ENCODE results near the gene CCDC40. TPM values are rescaled to one million over a fixed set of nuclear protein-coding genes. Genes with fewer than 3 reads are reported as not detected.
"Not testable (repeated sequence)": the region's sequence is repeated elsewhere in the genome, so short reads cannot be mapped to it uniquely, and the experiment has no call there.

CCDC40 gene
- total RNA-seq, 1 experiment from 2014 or later, result 7.5 TPM

- no TSS peak for BruUV-seq (replicated peaks)
- Histone ChIP-seq H3F3A (ENCODE audit: low read length, unreplicated experiment) (no peaks in the 10 kb centered on the region), H4K20me1 (ENCODE audit: low read length) (no peaks in the 10 kb centered on the region), H3K9me3 (ENCODE audit: low read length) (no peaks in the 10 kb centered on the region), H3K79me2 (ENCODE audit: low read length) (no peaks in the 10 kb centered on the region), H3K9ac (ENCODE audit: low read length) (no peak overlapping the region), H3K36me3 (ENCODE audit: low read depth, low read length) (no peaks in the 10 kb centered on the region), H3K4me3 (ENCODE audit: low read length) (no peak overlapping the region), H3K4me2 (ENCODE audit: low read length) (no peak overlapping the region), H3K9me2 (replicated peaks; ENCODE audit: low read length) (no peaks in the 10 kb centered on the region), H3K4me1 (ENCODE audit: insufficient read depth, low read length) (0 out of 2 replicates have a peak, but pooled peaks cover 3% of the 10 kb centered on the region), H3K27ac (ENCODE audit: low read length) (no peak overlapping the region), H3K27me3 (ENCODE audit: low read length) (no peaks in the 10 kb centered on the region), H2AFZ (ENCODE audit: low read length) (no peak overlapping the region)
- intact Hi-C loops (cut with micrococcal nuclease), result no loop called here
- CTCF ChIA-PET, result no interaction called here
- TF ChIP-seq EZH2 (IDR thresholded peaks at IDR 0.05; ENCODE audit: low read length, unreplicated experiment) (no peak), CTCF (conservative IDR thresholded peaks at IDR 0.05; ENCODE audit: low read depth, low read length) (no peak), EZH2phosphoT487 (IDR thresholded peaks at IDR 0.05; ENCODE audit: borderline replicate concordance, low read length) (no peak)
- no peak for DNase-seq
- ATAC-seq, result no peak
- POLR2A ChIA-PET (ENCODE audit: unreplicated experiment), result no interaction called here
These were observed 50.2 kb downstream of the CCDC40 start for GRCh38 chr17:80086616-80087015.

- Histone ChIP-seq H3K9ac (ENCODE audit: low read length) (no peak overlapping the region), H3K27me3 (ENCODE audit: low read length) (no peaks in the 10 kb centered on the region), H3K79me2 (ENCODE audit: low read length) (no peaks in the 10 kb centered on the region), H3F3A (ENCODE audit: low read length, unreplicated experiment) (no peaks in the 10 kb centered on the region), H3K36me3 (ENCODE audit: low read depth, low read length) (no peaks in the 10 kb centered on the region), H3K4me3 (ENCODE audit: low read length) (no peak overlapping the region), H4K20me1 (ENCODE audit: low read length) (no peaks in the 10 kb centered on the region), H3K9me2 (replicated peaks; ENCODE audit: low read length) (no peaks in the 10 kb centered on the region), H3K4me1 (ENCODE audit: insufficient read depth, low read length) (0 out of 2 replicates have a peak, but pooled peaks cover 3% of the 10 kb centered on the region), H2AFZ (ENCODE audit: low read length) (no peak overlapping the region), H3K27ac (ENCODE audit: low read length) (no peak overlapping the region), H3K9me3 (ENCODE audit: low read length) (no peaks in the 10 kb centered on the region), H3K4me2 (ENCODE audit: low read length) (no peak overlapping the region)
- no peak for DNase-seq
- ChIA-PET CTCF (interaction anchor here (0.7 kb wide), 1 partner anchor 14 kb away, joined by 3 read pairs; the partner anchor contains the start of gene GAA), POLR2A (ENCODE audit: unreplicated experiment) (no interaction called here)
- BruUV-seq (replicated peaks), result no TSS peak
- no peak for ATAC-seq
- intact Hi-C loops (cut with micrococcal nuclease), result no loop called here
- TF ChIP-seq CTCF (conservative IDR thresholded peaks at IDR 0.05; ENCODE audit: low read depth, low read length) (no peak), EZH2phosphoT487 (IDR thresholded peaks at IDR 0.05; ENCODE audit: borderline replicate concordance, low read length) (no peak), EZH2 (IDR thresholded peaks at IDR 0.05; ENCODE audit: low read length, unreplicated experiment) (no peak)
These were observed 51.2 kb downstream of the CCDC40 start for GRCh38 chr17:80087346-80088265.

- DNase-seq, result no peak
- no peak overlapping the region for H3K9ac ChIP-seq (ENCODE audit: low read length)
- POLR2A ChIA-PET (ENCODE audit: unreplicated experiment), result no interaction called here
- no peaks in the 10 kb centered on the region for H3K4me1 ChIP-seq (ENCODE audit: insufficient read depth, low read length)
- no peaks in the 10 kb centered on the region for H3K9me2 ChIP-seq (replicated peaks; ENCODE audit: low read length)
- H4K20me1 ChIP-seq (ENCODE audit: low read length), result no peaks in the 10 kb centered on the region
- H3K9me3 ChIP-seq (ENCODE audit: low read length), result no peaks in the 10 kb centered on the region
- no TSS peak for BruUV-seq (replicated peaks)
- H3F3A ChIP-seq (ENCODE audit: low read length, unreplicated experiment), result no peaks in the 10 kb centered on the region
- no peak overlapping the region for H3K4me2 ChIP-seq (ENCODE audit: low read length)
- H3K79me2 ChIP-seq (ENCODE audit: low read length), result no peaks in the 10 kb centered on the region
- no peak overlapping the region for H2AFZ ChIP-seq (ENCODE audit: low read length)
- H3K27me3 ChIP-seq (ENCODE audit: low read length), result no peaks in the 10 kb centered on the region
- TF ChIP-seq EZH2phosphoT487 (IDR thresholded peaks at IDR 0.05; ENCODE audit: borderline replicate concordance, low read length) (no peak), EZH2 (IDR thresholded peaks at IDR 0.05; ENCODE audit: low read length, unreplicated experiment) (no peak), CTCF (conservative IDR thresholded peaks at IDR 0.05; ENCODE audit: low read depth, low read length) (no peak)
- no peaks in the 10 kb centered on the region for H3K36me3 ChIP-seq (ENCODE audit: low read depth, low read length)
- ATAC-seq, result no peak
- H3K4me3 ChIP-seq (ENCODE audit: low read length), result no peak overlapping the region
- intact Hi-C loops (cut with micrococcal nuclease), result no loop called here
- H3K27ac ChIP-seq (ENCODE audit: low read length), result no peak overlapping the region
- CTCF ChIA-PET, result no interaction called here
These were observed 53.3 kb downstream of the CCDC40 start for GRCh38 chr17:80089762-80090161.

GRCh38 chr17:80090164-80090563 is 53.7 kb downstream of the CCDC40 start:
- H2AFZ ChIP-seq (ENCODE audit: low read length); ATAC-seq; H3K4me1 ChIP-seq (ENCODE audit: insufficient read depth, low read length); H3K36me3 ChIP-seq (ENCODE audit: low read depth, low read length); DNase-seq; intact Hi-C loops (cut with micrococcal nuclease); H3K27ac ChIP-seq (ENCODE audit: low read length); H3K9ac ChIP-seq (ENCODE audit: low read length); BruUV-seq (replicated peaks); H4K20me1 ChIP-seq (ENCODE audit: low read length); CTCF ChIA-PET; H3K79me2 ChIP-seq (ENCODE audit: low read length); H3F3A ChIP-seq (ENCODE audit: low read length, unreplicated experiment); H3K4me3 ChIP-seq (ENCODE audit: low read length); H3K9me2 ChIP-seq (replicated peaks; ENCODE audit: low read length); H3K27me3 ChIP-seq (ENCODE audit: low read length); POLR2A ChIA-PET (ENCODE audit: unreplicated experiment); H3K9me3 ChIP-seq (ENCODE audit: low read length); H3K4me2 ChIP-seq (ENCODE audit: low read length): not testable (repeated sequence)
